GM18873 (cell line): ENCODE results near the gene GLI1.
"Not testable (repeated sequence)": the region's sequence is repeated elsewhere in the genome, so short reads cannot be mapped to it uniquely, and the experiment has no call there.

Source experiments
- ATAC-seq: cut with Tn5 transposase; IDR thresholded peaks from one replicate; pipeline ENCODE4 v1.9.1; 2021; ENCODE audit warnings: mild to moderate bottlenecking, moderate library complexity, moderate number of reproducible peaks; ENCODE audit not compliant: unreplicated experiment, low FRiP score

Gene GLI1

GRCh38 chr12:57459750-57460467 is at the start of gene GLI1:
Gene GLI1, plus strand, starts transcription at chr12:57459785. Its CDS starts 3,907 bp downstream, at chr12:57463692.
- ATAC-seq = no peak

- ATAC-seq = no peak
These were observed 49.1 kb upstream of the GLI1 start for GRCh38 chr12:57410534-57410933.

GRCh38 chr12:57414160-57414559 is 45.4 kb upstream of the GLI1 start:
- ATAC-seq = not testable (repeated sequence)

GRCh38 chr12:57415088-57415487 is 44.5 kb upstream of the GLI1 start:
- no peak for ATAC-seq

- ATAC-seq = no peak
These were observed 43.3 kb upstream of the GLI1 start for GRCh38 chr12:57416039-57416996.

GRCh38 chr12:57418255-57418654 is 41.3 kb upstream of the GLI1 start:
- no peak for ATAC-seq

- ATAC-seq = no peak
These were observed 40.1 kb upstream of the GLI1 start for GRCh38 chr12:57419495-57419894.

- ATAC-seq = no peak
These were observed 39.1 kb upstream of the GLI1 start for GRCh38 chr12:57420482-57420881.

- ATAC-seq = not testable (repeated sequence)
These were observed 32.6 kb upstream of the GLI1 start for GRCh38 chr12:57426948-57427347.

- ATAC-seq = no peak
These were observed 30.6 kb upstream of the GLI1 start for GRCh38 chr12:57428965-57429364.

- ATAC-seq = no peak
These were observed 30.0 kb upstream of the GLI1 start for GRCh38 chr12:57429473-57430111.

GRCh38 chr12:57430112-57430930 is 29.3 kb upstream of the GLI1 start:
- ATAC-seq = peak; percentile 10

GRCh38 chr12:57430931-57431566 is 28.5 kb upstream of the GLI1 start, which contains the start of gene R3HDM2:
Gene R3HDM2, minus strand, starts transcription at chr12:57431043. Its CDS starts 120,615 bp downstream, at chr12:57310428.
- ATAC-seq = peak; percentile 85

GRCh38 chr12:57431654-57432188 is 27.9 kb upstream of the GLI1 start:
- ATAC-seq = no peak

- ATAC-seq = no peak
These were observed 26.2 kb upstream of the GLI1 start for GRCh38 chr12:57433370-57433769.

- ATAC-seq = no peak
These were observed 24.9 kb upstream of the GLI1 start, which contains the start of gene INHBC for GRCh38 chr12:57434517-57435223. Gene INHBC, plus strand, starts transcription at chr12:57434784. Its CDS starts 103 bp downstream, at chr12:57434887.

GRCh38 chr12:57435293-57435692 is 24.3 kb upstream of the GLI1 start:
- ATAC-seq = no peak

- ATAC-seq = no peak
These were observed 21.2 kb upstream of the GLI1 start for GRCh38 chr12:57438400-57438799.
